Astrocyte (in vitro differentiated cells and primary cell): ENCODE data around the gene REXO1. TPM values are rescaled to one million over a fixed set of nuclear protein-coding genes. Genes with fewer than 3 reads are reported as not detected.

Experiments used
- DNase-seq: peaks from one replicate; pipeline ENCODE4 v3.0.0-alpha.2; 2010; ENCODE audit warnings: low read depth
- FAIRE-seq: peaks from 2 replicates; lab custom pipeline; 2011; peaks lifted over from hg19 to GRCh38; lab: Jason Lieb, UNC
- H2AFZ ChIP-seq: 2 replicates; pipeline ENCODE4 v1.6.0; 2012; ENCODE audit warnings: low read depth, low read length, inconsistent platforms
- H3K27ac ChIP-seq: 2 replicates; pipeline ENCODE4 v1.5.1; 2011; ENCODE audit warnings: low read depth, low read length, inconsistent platforms
- H3K27me3 ChIP-seq: 2 replicates; pipeline ENCODE4 v1.6.0; 2011; ENCODE audit warnings: low read length, inconsistent platforms; ENCODE audit not compliant: insufficient read depth
- H3K36me3 ChIP-seq: 2 replicates; pipeline ENCODE4 v1.5.1; 2011; ENCODE audit warnings: low read length, inconsistent platforms; ENCODE audit not compliant: insufficient read depth
- H3K4me1 ChIP-seq: 2 replicates; pipeline ENCODE4 v1.5.1; 2011; ENCODE audit warnings: low read length, inconsistent platforms; ENCODE audit not compliant: insufficient read depth
- H3K4me2 ChIP-seq: 2 replicates; pipeline ENCODE4 v1.6.0; 2012; ENCODE audit warnings: low read length, inconsistent platforms
- H3K4me3 ChIP-seq: 2 replicates; pipeline ENCODE4 v1.5.1; 2011; ENCODE audit warnings: low read depth, mild to moderate bottlenecking, low read length, inconsistent platforms; ENCODE audit not compliant: insufficient read depth
- H3K79me2 ChIP-seq: 2 replicates; pipeline ENCODE4 v1.6.0; 2012; ENCODE audit warnings: mild to moderate bottlenecking, low read length, inconsistent platforms; ENCODE audit not compliant: insufficient read depth
- H3K9ac ChIP-seq: 2 replicates; pipeline ENCODE4 v1.6.0; 2012; ENCODE audit warnings: mild to moderate bottlenecking, low read length, inconsistent platforms
- H3K9me3 ChIP-seq: 2 replicates; pipeline ENCODE4 v1.5.1; 2012; ENCODE audit warnings: low read depth, mild to moderate bottlenecking, low read length, inconsistent platforms; ENCODE audit not compliant: insufficient read depth
- H4K20me1 ChIP-seq: 2 replicates; pipeline ENCODE4 v1.6.0; 2012; ENCODE audit warnings: low read length, inconsistent platforms; ENCODE audit not compliant: insufficient read depth
- H3K27ac Mint-ChIP-seq: one replicate; pipeline ENCODE4 v1.8.0; 2021; ENCODE audit warnings: mild to moderate bottlenecking, mixed read lengths; ENCODE audit not compliant: unreplicated experiment
- H3K27me3 Mint-ChIP-seq: one replicate; pipeline ENCODE4 v1.8.0; 2021; ENCODE audit warnings: low read depth, mixed read lengths; ENCODE audit not compliant: unreplicated experiment
- H3K36me3 Mint-ChIP-seq: one replicate; pipeline ENCODE4 v1.8.0; 2021; ENCODE audit warnings: low read depth, mixed read lengths; ENCODE audit not compliant: unreplicated experiment
- H3K4me1 Mint-ChIP-seq: one replicate; pipeline ENCODE4 v1.8.0; 2021; ENCODE audit warnings: low read depth, mixed read lengths; ENCODE audit not compliant: unreplicated experiment
- H3K4me3 Mint-ChIP-seq: one replicate; pipeline ENCODE4 v1.8.0; 2021; ENCODE audit warnings: mild to moderate bottlenecking, moderate library complexity, mixed read lengths; ENCODE audit not compliant: unreplicated experiment
- H3K9me3 Mint-ChIP-seq: one replicate; pipeline ENCODE4 v1.8.0; 2021; ENCODE audit warnings: mild to moderate bottlenecking, mixed read lengths; ENCODE audit not compliant: unreplicated experiment
- CTCF ChIP-seq: IDR thresholded peaks from 2 replicates; pipeline ENCODE4 v1.5.1; 2011; ENCODE audit warnings: low read depth, mild to moderate bottlenecking, inconsistent platforms, low read length, moderate library complexity; ENCODE audit not compliant: insufficient read depth
- EZH2 ChIP-seq: IDR thresholded peaks from 2 replicates; pipeline ENCODE4 v1.6.1; 2012; ENCODE audit warnings: mild to moderate bottlenecking, low read length, inconsistent platforms; ENCODE audit not compliant: insufficient read depth
- total RNA-seq: library from RNA; stranded (reverse); gene quantifications from 2 replicates; pipeline ENCODE4 v1.2.1, GENCODE V29; 2021

Gene REXO1
- total RNA-seq, 1 donor from 2014 or later, result 35.5 TPM

GRCh38 chr19:1794424-1795172 lies 53.7 kb downstream of the REXO1 start:
- H3K4me1 Mint-ChIP-seq, result no peaks in the 10 kb centered on the region

GRCh38 chr19:1791879-1792278 lies 56.4 kb downstream of the REXO1 start:
- no peaks in the 10 kb centered on the region for H3K4me1 ChIP-seq
- no peaks in the 10 kb centered on the region for H3K36me3 ChIP-seq
- Mint-ChIP-seq H3K4me1 (no peaks in the 10 kb centered on the region), H3K36me3 (no peaks in the 10 kb centered on the region), H3K27me3 (peaks cover 21% of the 10 kb centered on the region), H3K9me3 (no peaks in the 10 kb centered on the region), H3K4me3 (no peak overlapping the region), H3K27ac (no peak overlapping the region)
- DNase-seq, result no peak
- FAIRE-seq, result no peak
- no peak overlapping the region for H3K4me3 ChIP-seq
- no peaks in the 10 kb centered on the region for H4K20me1 ChIP-seq
- no peak for TF ChIP-seq CTCF
- TF ChIP-seq EZH2, result no peak
- H3K4me2 ChIP-seq, result no peak overlapping the region
- no peak overlapping the region for H3K9ac ChIP-seq
- H3K27ac ChIP-seq, result no peak overlapping the region
- H3K9me3 ChIP-seq, result no peaks in the 10 kb centered on the region
- no peaks in the 10 kb centered on the region for H3K79me2 ChIP-seq
- H2AFZ ChIP-seq, result no peak overlapping the region
- peaks cover 5% of the 10 kb centered on the region for H3K27me3 ChIP-seq

More at GRCh38 chr19:1794424-1795172, 53.7 kb downstream of the REXO1 start:
- Mint-ChIP-seq H3K27me3 (peaks cover 6% of the 10 kb centered on the region), H3K36me3 (no peaks in the 10 kb centered on the region), H3K4me3 (no peak overlapping the region), H3K9me3 (no peaks in the 10 kb centered on the region), H3K27ac (no peak overlapping the region)
- Histone ChIP-seq H3K4me2 (no peak overlapping the region), H3K9ac (no peak overlapping the region), H3K27ac (no peak overlapping the region), H3K79me2 (no peaks in the 10 kb centered on the region), H3K27me3 (no peaks in the 10 kb centered on the region), H3K4me3 (no peak overlapping the region), H4K20me1 (no peaks in the 10 kb centered on the region), H3K9me3 (no peaks in the 10 kb centered on the region), H3K4me1 (no peaks in the 10 kb centered on the region), H2AFZ (peak overlapping the region; percentile 4), H3K36me3 (no peaks in the 10 kb centered on the region)
- no peak for TF ChIP-seq EZH2
- DNase-seq (no peak), FAIRE-seq (no peak)

GRCh38 chr19:1790054-1790792 lies 58.1 kb downstream of the REXO1 start:
- no peak overlapping the region for H2AFZ ChIP-seq
- Mint-ChIP-seq H3K27ac (no peak overlapping the region), H3K9me3 (no peaks in the 10 kb centered on the region), H3K4me3 (no peak overlapping the region), H3K4me1 (no peaks in the 10 kb centered on the region), H3K36me3 (no peaks in the 10 kb centered on the region), H3K27me3 (peaks cover 28% of the 10 kb centered on the region)
- no peaks in the 10 kb centered on the region for H3K4me1 ChIP-seq
- H3K4me3 ChIP-seq, result no peak overlapping the region
- H3K9ac ChIP-seq, result no peak overlapping the region
- TF ChIP-seq CTCF (no peak), EZH2 (no peak)
- no peaks in the 10 kb centered on the region for H3K9me3 ChIP-seq
- H3K27me3 ChIP-seq, result peaks cover 5% of the 10 kb centered on the region
- FAIRE-seq, result no peak
- H3K79me2 ChIP-seq, result no peaks in the 10 kb centered on the region
- no peaks in the 10 kb centered on the region for H3K36me3 ChIP-seq
- DNase-seq, result no peak
- no peak overlapping the region for H3K4me2 ChIP-seq
- no peaks in the 10 kb centered on the region for H4K20me1 ChIP-seq
- no peak overlapping the region for H3K27ac ChIP-seq
